ENCODE measurements around the gene SOWAHA. TPM values are rescaled to one million over a fixed set of nuclear protein-coding genes. Genes with fewer than 3 reads are reported as not detected.
A peak's percentile ranks its signal among the peaks of the same experiment; 100 is the strongest.

The SOWAHA gene
- total RNA-seq, 1 donor from 2014 or later, result not detected

GRCh38 chr5:132834057-132834456 is 21.0 kb downstream of the SOWAHA start:
- H3K9me3 ChIP-seq, result no peaks in the 10 kb centered on the region
- DNase-seq (ENCODE audit: low spot score in 2 of 2), result no peak
- H3K27me3 ChIP-seq, result no peaks in the 10 kb centered on the region
- H3K4me1 ChIP-seq, result peaks cover 5 to 9% of the 10 kb centered on the region in 2 donors
- H3K27ac ChIP-seq, result no peak overlapping the region
- intact Hi-C loops (cut with DNase I), result loop anchor here (5.0 kb wide), 1 partner anchor 48 kb away; no protein-coding TSS in a partner anchor
- no peaks in the 10 kb centered on the region for H3K36me3 ChIP-seq
- no peak for TF ChIP-seq CTCF (IDR thresholded peaks at IDR 0.05)
- no peak overlapping the region for H3K4me3 ChIP-seq

DNA sequence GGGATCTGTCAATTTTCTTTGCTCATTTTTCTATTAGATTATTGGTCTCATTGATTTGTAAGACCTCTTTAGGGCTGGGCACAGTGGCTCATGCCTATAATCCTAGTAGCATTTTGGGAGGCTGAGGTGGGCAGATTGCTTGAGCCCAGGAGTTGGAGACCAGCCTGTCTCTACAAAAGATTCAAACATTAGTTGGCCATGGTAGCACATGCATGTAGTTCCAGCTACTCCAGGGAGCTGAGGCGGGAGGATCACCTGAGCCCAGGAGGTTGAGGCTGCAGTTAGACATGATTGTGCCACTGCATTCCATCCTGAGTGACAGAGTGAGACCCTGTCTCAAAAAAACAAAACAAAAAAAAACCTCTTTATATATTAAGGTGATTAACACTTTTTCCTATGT is 23.8 kb downstream of the SOWAHA start:
- Histone ChIP-seq H3K36me3 (no peaks in the 10 kb centered on the region), H3K9me3 (no peaks in the 10 kb centered on the region), H3K4me3 (no peak overlapping the region), H3K27ac (no peak overlapping the region), H3K27me3 (no peaks in the 10 kb centered on the region), H3K4me1 (no peaks in the 10 kb centered on the region)
- intact Hi-C loops (cut with DNase I), result no loop called here
- no peak for TF ChIP-seq CTCF (IDR thresholded peaks at IDR 0.05)
- peak in 1 of 2 donors; percentile 3 for DNase-seq (ENCODE audit: low spot score in 2 of 2)

- H3K27ac ChIP-seq, result no peak overlapping the region
- H3K4me1 ChIP-seq, result no peaks in the 10 kb centered on the region
- intact Hi-C loops (cut with DNase I), result no loop called here
- no peaks in the 10 kb centered on the region for H3K9me3 ChIP-seq
- TF ChIP-seq CTCF (IDR thresholded peaks at IDR 0.05), result no peak
- DNase-seq (ENCODE audit: low spot score in 2 of 2), result peak in 1 of 2 donors; percentile 7
- no peaks in the 10 kb centered on the region for H3K36me3 ChIP-seq
- H3K4me3 ChIP-seq, result no peak overlapping the region
- no peaks in the 10 kb centered on the region for H3K27me3 ChIP-seq
Observed at GRCh38 chr5:132837868-132838267, 24.8 kb downstream of the SOWAHA start.

- Histone ChIP-seq H3K4me3 (no peak overlapping the region), H3K9me3 (no peaks in the 10 kb centered on the region), H3K27me3 (no peaks in the 10 kb centered on the region), H3K27ac (no peak overlapping the region), H3K36me3 (no peaks in the 10 kb centered on the region), H3K4me1 (no peaks in the 10 kb centered on the region)
- intact Hi-C loops (cut with DNase I), result no loop called here
- DNase-seq (ENCODE audit: low spot score in 2 of 2), result peak in 1 of 2 donors; percentile 16
- no peak for TF ChIP-seq CTCF (IDR thresholded peaks at IDR 0.05)
Observed at GRCh38 chr5:132838516-132839282, 25.6 kb downstream of the SOWAHA start.

GRCh38 chr5:132839426-132840301 is 26.6 kb downstream of the SOWAHA start:
- Histone ChIP-seq H3K9me3 (no peaks in the 10 kb centered on the region), H3K4me3 (no peak overlapping the region), H3K27ac (no peak overlapping the region), H3K36me3 (no peaks in the 10 kb centered on the region), H3K27me3 (no peaks in the 10 kb centered on the region), H3K4me1 (no peaks in the 10 kb centered on the region)
- intact Hi-C loops (cut with DNase I), result no loop called here
- DNase-seq (ENCODE audit: low spot score in 2 of 2), result peak in 1 of 2 donors; percentile 3
- no peak for TF ChIP-seq CTCF (IDR thresholded peaks at IDR 0.05)

Measured in ascending aorta (tissue), 2 donors.